HCT116 (cell line): Measurements from ENCODE around the gene AR.

ENCODE experiments used
- EZH2 ChIP-seq: fragments of 200-600 bp; sonication (generic); IDR thresholded peaks from 2 replicates; pipeline ENCODE4 v1.6.1; 2017; ENCODE audit warnings: antibody characterized with exemption, mixed run types
- EZH2phosphoT487 ChIP-seq: fragments of 200-600 bp; IDR thresholded peaks from 2 replicates; pipeline ENCODE4 v1.6.1; 2018; ENCODE audit warnings: antibody characterized with exemption, borderline replicate concordance
- MAX ChIP-seq: IDR thresholded peaks from 2 replicates; pipeline ENCODE4 v1.6.1; 2012
- POLR2A ChIP-seq: IDR thresholded peaks from 2 replicates; pipeline ENCODE4 v1.7.0; 2011; ENCODE audit warnings: borderline replicate concordance; ENCODE audit not compliant: insufficient read depth, insufficient read length; ENCODE audit errors: extremely low read depth
- POLR2AphosphoS5 ChIP-seq: IDR thresholded peaks from 2 replicates; pipeline ENCODE4 v1.6.1; 2011; ENCODE audit warnings: mild to moderate bottlenecking, low read depth, low read length, moderate library complexity
- RAD21 ChIP-seq: IDR thresholded peaks from 2 replicates; pipeline ENCODE4 v1.6.1; 2012; ENCODE audit warnings: low read depth, mild to moderate bottlenecking
- ZNF274 ChIP-seq: fragments of 200-500 bp; sonication (Bioruptor generic); IDR thresholded peaks from 2 replicates; pipeline ENCODE4 v1.6.1; 2014; ENCODE audit warnings: mild to moderate bottlenecking, low read depth, low read length, inconsistent platforms
- TF ChIP-seq, protein P1 (sequence below), 3 experiments: fragments of 200-600 bp in 1 of 3; sonication (generic) in 1 of 3; IDR thresholded peaks in 2 of 3; conservative IDR thresholded peaks in 1 of 3; 2 replicates each; pipeline ENCODE4 v1.5.1; 2012 to 2017; ENCODE audit warnings: low read depth in 2 of 3, low read length in 2 of 3, antibody characterized with exemption in 1 of 3, borderline replicate concordance in 1 of 3, control low read depth in 1 of 3, mild to moderate bottlenecking in 1 of 3, mixed read lengths in 1 of 3, mixed run types in 1 of 3, moderate library complexity in 1 of 3; ENCODE audit not compliant: insufficient read depth in 1 of 3
- TF ChIP-seq, protein P2 (sequence below): IDR thresholded peaks from 2 replicates; pipeline ENCODE4 v1.6.1; 2012; ENCODE audit warnings: low read depth

GRCh38 chrX:67725471-67725870 lies 181.7 kb downstream of the AR start:
- TF ChIP-seq EZH2phosphoT487 (no peak), RAD21 (no peak), ZNF274 (no peak), MAX (no peak), POLR2AphosphoS5 (no peak), POLR2A (no peak), EZH2 (no peak)
- TF ChIP-seq, protein P1, sequence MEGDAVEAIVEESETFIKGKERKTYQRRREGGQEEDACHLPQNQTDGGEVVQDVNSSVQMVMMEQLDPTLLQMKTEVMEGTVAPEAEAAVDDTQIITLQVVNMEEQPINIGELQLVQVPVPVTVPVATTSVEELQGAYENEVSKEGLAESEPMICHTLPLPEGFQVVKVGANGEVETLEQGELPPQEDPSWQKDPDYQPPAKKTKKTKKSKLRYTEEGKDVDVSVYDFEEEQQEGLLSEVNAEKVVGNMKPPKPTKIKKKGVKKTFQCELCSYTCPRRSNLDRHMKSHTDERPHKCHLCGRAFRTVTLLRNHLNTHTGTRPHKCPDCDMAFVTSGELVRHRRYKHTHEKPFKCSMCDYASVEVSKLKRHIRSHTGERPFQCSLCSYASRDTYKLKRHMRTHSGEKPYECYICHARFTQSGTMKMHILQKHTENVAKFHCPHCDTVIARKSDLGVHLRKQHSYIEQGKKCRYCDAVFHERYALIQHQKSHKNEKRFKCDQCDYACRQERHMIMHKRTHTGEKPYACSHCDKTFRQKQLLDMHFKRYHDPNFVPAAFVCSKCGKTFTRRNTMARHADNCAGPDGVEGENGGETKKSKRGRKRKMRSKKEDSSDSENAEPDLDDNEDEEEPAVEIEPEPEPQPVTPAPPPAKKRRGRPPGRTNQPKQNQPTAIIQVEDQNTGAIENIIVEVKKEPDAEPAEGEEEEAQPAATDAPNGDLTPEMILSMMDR (IDR thresholded peaks at IDR 0.05 in 2 of 3, conservative IDR thresholded peaks at IDR 0.05 in 1 of 3; ENCODE audit: borderline replicate concordance in 1 of 3, insufficient read depth in 1 of 3, low read depth in 2 of 3, low read length in 2 of 3): no peak
- TF ChIP-seq, protein P2, sequence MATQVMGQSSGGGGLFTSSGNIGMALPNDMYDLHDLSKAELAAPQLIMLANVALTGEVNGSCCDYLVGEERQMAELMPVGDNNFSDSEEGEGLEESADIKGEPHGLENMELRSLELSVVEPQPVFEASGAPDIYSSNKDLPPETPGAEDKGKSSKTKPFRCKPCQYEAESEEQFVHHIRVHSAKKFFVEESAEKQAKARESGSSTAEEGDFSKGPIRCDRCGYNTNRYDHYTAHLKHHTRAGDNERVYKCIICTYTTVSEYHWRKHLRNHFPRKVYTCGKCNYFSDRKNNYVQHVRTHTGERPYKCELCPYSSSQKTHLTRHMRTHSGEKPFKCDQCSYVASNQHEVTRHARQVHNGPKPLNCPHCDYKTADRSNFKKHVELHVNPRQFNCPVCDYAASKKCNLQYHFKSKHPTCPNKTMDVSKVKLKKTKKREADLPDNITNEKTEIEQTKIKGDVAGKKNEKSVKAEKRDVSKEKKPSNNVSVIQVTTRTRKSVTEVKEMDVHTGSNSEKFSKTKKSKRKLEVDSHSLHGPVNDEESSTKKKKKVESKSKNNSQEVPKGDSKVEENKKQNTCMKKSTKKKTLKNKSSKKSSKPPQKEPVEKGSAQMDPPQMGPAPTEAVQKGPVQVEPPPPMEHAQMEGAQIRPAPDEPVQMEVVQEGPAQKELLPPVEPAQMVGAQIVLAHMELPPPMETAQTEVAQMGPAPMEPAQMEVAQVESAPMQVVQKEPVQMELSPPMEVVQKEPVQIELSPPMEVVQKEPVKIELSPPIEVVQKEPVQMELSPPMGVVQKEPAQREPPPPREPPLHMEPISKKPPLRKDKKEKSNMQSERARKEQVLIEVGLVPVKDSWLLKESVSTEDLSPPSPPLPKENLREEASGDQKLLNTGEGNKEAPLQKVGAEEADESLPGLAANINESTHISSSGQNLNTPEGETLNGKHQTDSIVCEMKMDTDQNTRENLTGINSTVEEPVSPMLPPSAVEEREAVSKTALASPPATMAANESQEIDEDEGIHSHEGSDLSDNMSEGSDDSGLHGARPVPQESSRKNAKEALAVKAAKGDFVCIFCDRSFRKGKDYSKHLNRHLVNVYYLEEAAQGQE: no peak
